Tracheal epithelial cell (primary cell): Measurements from ENCODE around the gene PLEKHG4B. TPM values are rescaled to one million over a fixed set of nuclear protein-coding genes. Genes with fewer than 3 reads are reported as not detected.

Experiments
- total RNA-seq: library from RNA; depleted of rRNA; stranded (reverse); fragments of >200 nt; gene quantifications from 2 replicates; pipeline ENCODE4 v1.2.1, GENCODE V29; 2014

The PLEKHG4B gene
- total RNA-seq = 0.48 TPM in 1 of 2 replicates, not detected in the other

DNA sequence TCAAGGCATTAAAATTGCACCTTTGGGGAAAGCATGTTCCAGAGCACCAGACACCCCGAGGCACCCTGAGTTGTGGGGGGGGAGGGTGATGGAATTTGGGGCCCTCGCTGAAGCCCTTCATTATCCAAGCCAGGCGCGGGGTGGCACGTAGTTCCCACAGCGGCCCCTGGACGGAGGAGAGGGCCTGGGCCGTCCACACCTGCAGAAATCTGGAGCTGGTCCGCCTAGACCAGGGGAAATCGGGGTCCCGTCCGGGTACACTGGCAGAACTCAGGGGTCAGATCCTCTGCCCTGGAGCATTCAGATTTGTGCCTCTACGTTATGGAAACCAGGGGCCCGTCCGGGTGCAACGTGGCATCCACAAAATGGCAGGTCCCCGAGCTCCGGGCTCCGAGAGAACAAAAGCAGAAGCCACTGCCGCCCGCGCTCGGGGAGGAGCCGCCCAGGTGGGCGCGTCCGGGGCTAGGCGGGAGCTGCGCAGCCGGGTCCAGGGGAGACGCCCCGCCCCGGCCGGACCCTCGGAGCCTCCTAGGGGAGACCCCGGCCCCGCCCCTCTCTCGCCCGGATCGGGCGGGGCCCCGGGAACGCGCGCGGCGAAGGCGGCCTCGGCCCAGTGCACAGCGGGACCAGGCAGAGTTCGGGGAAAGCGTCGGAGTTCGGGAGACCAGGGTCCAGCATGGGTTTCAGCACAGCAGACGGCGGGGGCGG, at the start of gene PLEKHG4B:
Gene PLEKHG4B, plus strand, starts transcription at position 613 of the 708 bp plus-strand sequence. Its CDS starts 64 bp downstream, at position 677.

DNA sequence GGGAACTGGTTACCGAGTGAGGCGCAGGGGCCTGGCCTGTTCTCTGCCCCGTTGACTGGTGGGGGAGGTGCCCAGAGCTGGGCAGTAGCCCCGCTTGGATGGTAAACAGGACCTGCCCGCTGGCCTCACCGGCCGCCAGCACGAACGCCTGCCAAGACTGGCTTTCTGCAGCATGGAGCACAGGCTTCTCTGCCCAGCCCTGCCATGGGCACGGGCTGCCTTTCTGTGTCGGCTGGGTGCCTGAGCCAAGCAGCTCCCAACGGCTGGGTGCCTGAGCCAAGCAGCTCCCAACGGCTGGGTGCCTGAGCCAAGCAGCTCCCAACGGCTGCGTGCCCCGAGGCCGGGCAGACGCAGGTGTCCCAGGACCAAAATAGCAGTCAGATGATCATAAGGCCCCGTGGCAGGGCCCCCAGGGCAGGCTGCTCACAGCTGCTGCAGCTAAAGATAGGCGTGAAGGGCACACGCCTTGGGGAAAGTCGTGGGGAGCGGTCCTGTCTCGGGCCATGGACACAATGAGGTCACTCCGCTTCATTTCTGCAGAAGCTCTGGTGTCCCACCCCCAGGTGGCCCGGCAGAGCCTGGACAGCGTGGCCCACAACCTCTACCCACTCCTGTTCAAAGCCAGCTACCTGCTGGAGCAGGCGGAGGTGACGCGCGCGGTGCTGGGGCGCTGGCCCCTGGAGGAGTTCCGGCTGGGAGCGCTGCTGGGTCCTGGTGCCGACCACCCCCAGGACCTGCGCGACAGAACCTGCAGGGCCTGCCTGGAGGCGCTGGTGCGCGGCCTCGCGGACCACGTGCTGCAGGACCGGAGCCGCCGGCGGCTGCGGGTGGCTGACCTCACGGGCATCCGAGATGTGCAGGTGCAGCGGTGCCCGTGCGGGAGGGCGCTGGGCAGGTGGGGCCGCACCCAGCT, 99.3 kb downstream of the PLEKHG4B start, which contains the start of gene LRRC14B:
Gene LRRC14B, plus strand, starts transcription at position 460 of the 913 bp plus-strand sequence. Its CDS starts 44 bp downstream, at position 504.

GRCh38 chr5:217494-218456, 125.8 kb downstream of the PLEKHG4B start, which contains the start of the genes CCDC127 and SDHA:
CCDC127 (minus strand) TSS chr5:218153; CDS start chr5:216849, 1,304 bp downstream.
SDHA (plus strand) TSS chr5:218320; CDS start chr5:218356, 36 bp downstream.

Other genes starting within 250 kb of the PLEKHG4B start
- gene LRRC14B, start 99.3 kb downstream of the PLEKHG4B start, total RNA-seq = not detected in 2 replicates
- gene CCDC127, start 126.0 kb downstream of the PLEKHG4B start, total RNA-seq = 3.0 and 3.6 TPM in 2 replicates
- 89.1 and 107 TPM in 2 replicates for gene SDHA, start 126.2 kb downstream of the PLEKHG4B start, total RNA-seq
- gene PDCD6, start 179.5 kb downstream of the PLEKHG4B start, total RNA-seq = 100 and 123 TPM in 2 replicates
- gene AHRR, start 229.5 kb downstream of the PLEKHG4B start, total RNA-seq = 0.43 and 0.72 TPM in 2 replicates